ENCODE results near the gene CMTM5.

DNA sequence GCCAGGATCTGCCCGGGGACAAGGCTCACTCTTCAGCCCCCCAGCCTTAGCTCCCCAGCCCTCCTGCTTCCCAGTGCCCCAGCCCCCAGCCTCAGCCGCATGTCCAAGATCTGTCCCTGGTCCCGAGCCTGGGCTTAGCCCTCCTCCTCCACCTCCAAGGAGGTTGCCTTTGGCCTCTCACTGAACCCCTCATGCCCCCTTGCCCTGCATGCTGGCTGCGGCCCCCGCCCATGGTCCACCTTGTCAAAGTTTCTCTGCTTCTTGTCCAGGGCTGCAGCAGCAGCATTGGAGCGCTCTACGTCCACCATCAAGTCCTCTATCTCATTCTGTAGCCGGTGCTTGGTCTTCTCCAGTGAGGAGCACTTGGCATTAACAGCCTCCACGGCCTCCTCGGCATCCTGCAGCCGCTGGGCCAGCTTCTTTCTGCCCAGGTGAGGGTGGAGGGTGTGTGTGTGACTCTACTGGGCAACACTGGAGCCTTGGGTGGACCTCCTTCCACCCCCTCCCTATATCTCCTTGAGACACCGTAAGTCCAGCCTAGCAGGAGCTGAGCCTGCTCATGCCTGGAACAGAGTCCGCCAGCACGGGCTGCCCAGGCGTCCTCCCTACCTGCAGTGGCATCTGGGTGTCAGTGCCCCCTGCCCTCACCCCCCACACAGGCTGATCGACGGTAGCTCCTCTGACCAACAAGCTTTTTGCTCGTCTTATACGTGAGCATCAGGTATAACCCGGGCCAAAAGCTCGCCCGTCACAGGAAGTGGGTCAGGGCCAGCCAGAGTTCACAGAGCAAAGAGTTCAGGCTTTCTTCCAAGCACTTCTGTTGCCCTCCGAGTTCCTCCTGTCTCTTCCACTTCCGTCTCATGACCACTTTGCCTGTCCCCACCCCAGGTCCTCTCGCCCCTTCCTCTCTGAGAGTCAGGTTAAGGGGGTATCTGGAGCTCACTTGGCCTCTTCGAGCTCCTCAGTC lies 11.4 kb downstream of the CMTM5 start:
- TF ChIP-seq, protein P1, sequence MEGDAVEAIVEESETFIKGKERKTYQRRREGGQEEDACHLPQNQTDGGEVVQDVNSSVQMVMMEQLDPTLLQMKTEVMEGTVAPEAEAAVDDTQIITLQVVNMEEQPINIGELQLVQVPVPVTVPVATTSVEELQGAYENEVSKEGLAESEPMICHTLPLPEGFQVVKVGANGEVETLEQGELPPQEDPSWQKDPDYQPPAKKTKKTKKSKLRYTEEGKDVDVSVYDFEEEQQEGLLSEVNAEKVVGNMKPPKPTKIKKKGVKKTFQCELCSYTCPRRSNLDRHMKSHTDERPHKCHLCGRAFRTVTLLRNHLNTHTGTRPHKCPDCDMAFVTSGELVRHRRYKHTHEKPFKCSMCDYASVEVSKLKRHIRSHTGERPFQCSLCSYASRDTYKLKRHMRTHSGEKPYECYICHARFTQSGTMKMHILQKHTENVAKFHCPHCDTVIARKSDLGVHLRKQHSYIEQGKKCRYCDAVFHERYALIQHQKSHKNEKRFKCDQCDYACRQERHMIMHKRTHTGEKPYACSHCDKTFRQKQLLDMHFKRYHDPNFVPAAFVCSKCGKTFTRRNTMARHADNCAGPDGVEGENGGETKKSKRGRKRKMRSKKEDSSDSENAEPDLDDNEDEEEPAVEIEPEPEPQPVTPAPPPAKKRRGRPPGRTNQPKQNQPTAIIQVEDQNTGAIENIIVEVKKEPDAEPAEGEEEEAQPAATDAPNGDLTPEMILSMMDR (IDR thresholded peaks at IDR 0.05), result no peak
- no peak for TF ChIP-seq POLR2A (IDR thresholded peaks at IDR 0.05)
- no peak for TF ChIP-seq EP300 (IDR thresholded peaks at IDR 0.05)
- TF ChIP-seq POLR2AphosphoS5 (IDR thresholded peaks at IDR 0.05), result no peak
